Activated CD4-positive, CD25-positive, alpha-beta regulatory T cell (primary cell): Measurements from ENCODE around the gene TOR3A.
"Not testable (repeated sequence)": the region's sequence is repeated elsewhere in the genome, so short reads cannot be mapped to it uniquely, and the experiment has no call there.

ENCODE experiments used
- DNase-seq, 4 experiments: peaks; one replicate each; lab custom pipeline; 2025; lab: John Stamatoyannopoulos, UW

The TOR3A gene, protein sequence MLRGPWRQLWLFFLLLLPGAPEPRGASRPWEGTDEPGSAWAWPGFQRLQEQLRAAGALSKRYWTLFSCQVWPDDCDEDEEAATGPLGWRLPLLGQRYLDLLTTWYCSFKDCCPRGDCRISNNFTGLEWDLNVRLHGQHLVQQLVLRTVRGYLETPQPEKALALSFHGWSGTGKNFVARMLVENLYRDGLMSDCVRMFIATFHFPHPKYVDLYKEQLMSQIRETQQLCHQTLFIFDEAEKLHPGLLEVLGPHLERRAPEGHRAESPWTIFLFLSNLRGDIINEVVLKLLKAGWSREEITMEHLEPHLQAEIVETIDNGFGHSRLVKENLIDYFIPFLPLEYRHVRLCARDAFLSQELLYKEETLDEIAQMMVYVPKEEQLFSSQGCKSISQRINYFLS

DNA sequence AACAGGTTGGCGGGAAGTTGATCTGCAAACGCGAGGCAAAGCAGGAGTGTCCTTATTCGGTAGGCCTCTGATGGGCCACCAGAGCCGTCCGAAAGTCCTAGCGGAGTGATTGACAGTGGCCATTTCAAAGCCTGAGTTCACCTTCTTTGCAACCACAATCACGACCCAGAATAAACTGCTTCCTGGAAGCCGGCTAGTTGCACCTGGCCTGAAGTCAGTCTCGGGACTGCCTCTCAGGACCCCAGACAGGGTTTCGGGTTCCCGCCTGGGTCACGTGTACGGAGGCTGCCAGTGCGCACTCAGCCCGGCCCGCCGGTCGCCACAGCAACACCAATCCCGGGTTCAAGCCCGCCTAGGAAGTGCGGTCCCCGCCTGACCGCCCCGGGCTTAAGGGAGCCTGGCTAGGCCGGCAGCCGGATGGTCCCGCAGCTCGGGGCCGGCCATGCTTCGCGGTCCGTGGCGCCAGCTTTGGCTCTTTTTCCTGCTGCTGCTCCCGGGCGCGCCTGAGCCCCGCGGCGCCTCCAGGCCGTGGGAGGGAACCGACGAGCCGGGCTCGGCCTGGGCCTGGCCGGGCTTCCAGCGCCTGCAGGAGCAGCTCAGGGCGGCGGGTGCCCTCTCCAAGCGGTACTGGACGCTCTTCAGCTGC, at the start of gene TOR3A:
Gene TOR3A, plus strand, starts transcription at position 384 of the 646 bp plus-strand sequence. Its CDS starts 59 bp downstream, at position 443.
- peak; percentile 46 to 59 (median 48) for DNase-seq

GRCh38 chr1:179034720-179035119, 47.1 kb upstream of the TOR3A start:
- DNase-seq, result no peak

- no peak for DNase-seq
Measured at GRCh38 chr1:179036844-179037465, 44.9 kb upstream of the TOR3A start.

- DNase-seq, result no peak
Measured at GRCh38 chr1:179038528-179039281, 43.2 kb upstream of the TOR3A start.

GRCh38 chr1:179039502-179040174, 42.2 kb upstream of the TOR3A start:
- DNase-seq, result not testable (repeated sequence)

DNA sequence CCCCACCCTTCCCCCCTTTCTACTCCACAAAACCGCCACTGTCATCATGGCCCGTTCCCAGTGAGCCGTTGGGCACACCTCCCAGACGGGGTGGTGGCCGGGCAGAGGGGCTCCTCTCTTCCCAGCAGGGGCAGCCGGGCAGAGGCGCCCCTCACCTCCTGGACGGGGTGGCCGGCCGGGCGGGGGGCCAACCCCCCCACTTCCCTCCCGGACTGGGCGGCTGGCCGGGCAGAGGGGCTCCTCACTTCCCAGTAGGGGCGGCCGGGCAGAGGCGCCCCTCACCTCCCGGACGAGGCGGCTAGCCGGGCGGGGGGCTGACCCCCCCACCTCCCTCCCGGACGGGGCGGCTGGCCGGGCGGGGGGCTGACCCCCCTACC, 41.7 kb upstream of the TOR3A start:
- not testable (repeated sequence) for DNase-seq

DNA sequence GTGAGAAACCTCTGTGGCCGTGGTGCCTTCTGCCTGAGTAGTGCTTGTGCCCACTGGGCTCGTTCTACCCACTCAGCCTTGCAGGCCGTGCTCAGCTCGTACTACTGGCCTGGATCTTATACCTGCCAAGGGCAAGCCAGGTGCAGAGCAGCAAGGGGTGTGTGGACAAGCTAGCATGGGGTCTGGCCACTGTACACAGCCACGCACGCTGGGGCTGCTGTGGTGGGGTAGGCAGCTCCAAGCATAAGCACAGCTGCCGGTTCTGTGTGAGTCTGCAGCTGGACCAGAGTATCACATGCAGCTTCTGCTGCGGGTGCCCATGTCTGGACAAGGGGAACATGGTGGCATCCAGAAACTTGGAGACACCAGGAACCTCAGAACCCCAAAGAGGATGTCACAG, 39.8 kb upstream of the TOR3A start:
- DNase-seq, result no peak

DNA sequence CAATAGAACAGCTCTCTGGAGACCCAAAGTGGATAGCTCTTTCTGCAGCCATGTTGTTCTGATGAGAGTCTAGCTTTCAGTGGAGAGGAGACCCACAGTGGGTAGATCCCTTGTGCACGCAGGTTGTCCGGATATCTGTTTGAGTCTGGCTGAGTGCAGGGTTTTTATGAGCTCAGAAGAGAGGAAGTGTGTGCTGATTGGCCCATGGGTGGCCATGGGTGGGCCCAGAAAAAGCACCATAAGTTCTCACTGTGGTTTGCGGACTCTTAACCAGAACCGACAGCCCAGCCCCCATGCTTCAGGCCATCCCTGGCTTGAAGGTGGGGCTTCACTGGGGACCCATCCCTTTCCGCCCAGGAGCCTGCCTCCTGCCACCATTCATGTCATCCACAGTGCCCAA, 39.2 kb upstream of the TOR3A start:
- DNase-seq, result no peak

DNA sequence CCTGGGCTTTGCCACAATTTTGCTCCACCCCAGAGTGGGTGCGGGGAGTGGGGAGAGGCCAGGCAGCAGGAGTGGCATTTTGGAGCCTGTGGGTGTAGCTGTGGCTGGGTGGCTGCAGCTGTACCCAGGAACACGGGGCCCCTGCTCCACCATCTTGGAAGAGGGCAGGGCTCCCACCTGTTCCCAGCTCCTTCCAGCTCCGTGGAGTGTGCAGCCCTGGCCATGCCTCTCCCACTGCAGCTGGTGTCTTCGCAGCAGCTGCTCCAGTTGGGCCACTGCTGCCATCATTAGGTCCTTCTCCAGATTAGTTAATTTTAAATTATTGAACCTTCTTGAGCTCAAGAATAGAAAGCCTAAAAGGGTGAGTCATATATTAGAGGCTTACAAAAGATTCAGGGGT, 38.6 kb upstream of the TOR3A start:
- no peak for DNase-seq

GRCh38 chr1:179043907-179044306, 38.0 kb upstream of the TOR3A start:
- DNase-seq, result no peak

DNA sequence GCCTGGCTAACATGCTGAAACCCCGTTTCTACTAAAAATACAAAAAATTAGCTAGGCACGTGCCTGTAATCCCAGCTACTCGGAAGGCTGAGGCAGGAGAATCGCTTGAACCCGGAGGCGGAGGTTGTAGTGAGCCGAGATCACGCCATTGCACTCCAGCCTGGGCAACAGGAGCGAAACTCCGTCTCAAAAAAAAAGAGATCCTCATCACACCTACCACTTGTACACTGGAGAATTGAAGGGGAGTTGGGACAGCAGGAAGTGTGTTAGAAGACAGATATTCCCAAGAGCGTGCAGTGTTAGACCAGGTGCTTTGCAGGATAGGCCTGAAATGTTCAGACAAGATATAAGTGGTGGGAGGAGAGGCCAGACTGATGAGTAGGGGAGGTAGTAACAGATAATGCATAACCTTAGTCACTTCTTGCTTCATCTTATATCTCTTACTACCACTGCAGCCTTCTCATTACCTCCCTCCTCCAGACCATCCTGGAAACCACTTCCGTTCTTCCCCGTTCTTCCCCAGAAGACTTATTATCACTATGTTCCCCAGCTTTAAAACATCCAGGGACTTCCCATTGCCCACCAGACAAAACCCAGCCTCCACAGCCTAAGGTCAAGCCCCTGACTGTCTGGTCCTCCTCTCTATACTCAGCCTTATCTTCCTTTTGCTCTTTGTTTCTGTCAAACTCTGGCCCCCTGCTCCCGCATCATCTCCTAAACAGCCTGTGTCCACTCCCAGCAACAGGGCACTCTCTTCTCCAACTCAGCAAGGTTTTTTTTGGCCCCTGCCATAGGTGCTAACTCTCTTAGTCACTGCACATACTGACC, 34.8 kb upstream of the TOR3A start:
- no peak for DNase-seq

- DNase-seq, result no peak
Measured at GRCh38 chr1:179047636-179047997, 34.3 kb upstream of the TOR3A start.

DNA sequence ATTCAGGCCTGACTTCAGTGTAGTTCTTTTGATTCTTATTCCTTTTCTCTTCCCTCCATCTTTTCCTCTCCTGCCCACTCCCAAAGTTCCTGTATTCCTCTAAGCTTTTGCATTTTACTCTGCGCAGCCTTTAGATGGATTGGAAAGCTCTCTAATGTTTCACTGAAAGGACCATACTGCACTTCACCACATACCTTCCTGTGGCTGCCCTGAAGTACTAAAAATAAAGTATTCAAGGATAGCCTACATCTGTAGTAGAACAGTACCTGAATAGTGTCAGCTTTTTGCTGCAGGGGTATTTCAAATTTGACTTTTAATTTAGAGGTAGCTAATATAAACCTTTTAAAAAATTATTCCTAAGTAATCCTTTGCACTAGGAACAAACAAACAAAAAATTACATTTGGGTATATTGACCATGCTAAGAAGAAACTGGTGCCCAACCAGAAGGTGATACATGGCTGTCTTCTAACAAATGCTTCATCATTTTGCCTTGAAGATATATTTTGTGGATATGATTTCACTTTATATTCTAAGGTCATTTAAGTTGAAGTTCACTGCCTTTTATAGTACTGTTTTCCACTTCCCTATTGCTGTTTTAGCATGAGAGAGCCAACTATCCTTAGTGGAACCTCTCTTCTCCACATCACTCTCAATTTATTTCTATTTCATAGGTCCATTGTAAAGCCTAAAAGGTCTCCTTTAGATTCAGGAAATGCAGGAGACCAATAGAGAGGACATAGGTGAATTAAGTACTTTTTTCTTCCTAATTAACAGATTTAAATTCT, 33.3 kb upstream of the TOR3A start:
- no peak for DNase-seq

GRCh38 chr1:179052776-179053175, 29.1 kb upstream of the TOR3A start:
- no peak for DNase-seq

DNA sequence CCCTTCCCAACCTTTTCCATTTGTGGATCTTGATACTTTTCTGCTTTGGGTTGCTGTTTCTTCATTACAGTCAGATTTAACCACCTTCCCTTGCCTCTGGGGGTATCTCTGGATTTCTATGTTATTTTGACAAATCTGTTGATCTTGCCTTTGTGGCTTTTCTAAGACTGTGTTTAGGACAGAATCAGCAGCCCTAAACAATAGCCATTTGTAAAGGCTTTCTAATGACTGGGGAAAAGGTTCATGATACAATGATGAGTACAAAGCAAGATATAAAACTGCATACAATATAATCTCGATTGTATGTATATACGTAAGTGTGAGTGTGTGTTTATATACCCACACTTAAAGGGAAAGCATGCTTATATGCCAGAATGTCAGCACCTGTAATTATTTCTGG, 28.4 kb upstream of the TOR3A start:
- no peak for DNase-seq

DNA sequence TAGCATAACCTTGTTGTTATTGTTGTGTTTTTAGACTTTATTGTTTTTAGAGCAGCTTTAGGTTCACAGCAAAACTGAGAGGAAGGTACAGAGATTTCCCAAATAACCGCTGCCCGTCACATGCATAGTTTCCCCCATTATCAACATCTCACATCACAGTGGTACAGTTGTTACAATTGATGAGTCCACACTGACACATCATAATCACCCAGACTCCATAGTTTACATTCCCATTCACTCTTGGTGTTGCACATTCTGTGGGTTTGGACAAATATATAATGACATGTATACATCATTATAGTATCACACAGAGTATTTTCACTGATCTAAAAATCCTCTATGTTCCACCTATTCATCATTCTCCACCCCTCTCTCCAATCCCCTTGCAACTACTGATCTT, 25.9 kb upstream of the TOR3A start:
- no peak for DNase-seq

DNA sequence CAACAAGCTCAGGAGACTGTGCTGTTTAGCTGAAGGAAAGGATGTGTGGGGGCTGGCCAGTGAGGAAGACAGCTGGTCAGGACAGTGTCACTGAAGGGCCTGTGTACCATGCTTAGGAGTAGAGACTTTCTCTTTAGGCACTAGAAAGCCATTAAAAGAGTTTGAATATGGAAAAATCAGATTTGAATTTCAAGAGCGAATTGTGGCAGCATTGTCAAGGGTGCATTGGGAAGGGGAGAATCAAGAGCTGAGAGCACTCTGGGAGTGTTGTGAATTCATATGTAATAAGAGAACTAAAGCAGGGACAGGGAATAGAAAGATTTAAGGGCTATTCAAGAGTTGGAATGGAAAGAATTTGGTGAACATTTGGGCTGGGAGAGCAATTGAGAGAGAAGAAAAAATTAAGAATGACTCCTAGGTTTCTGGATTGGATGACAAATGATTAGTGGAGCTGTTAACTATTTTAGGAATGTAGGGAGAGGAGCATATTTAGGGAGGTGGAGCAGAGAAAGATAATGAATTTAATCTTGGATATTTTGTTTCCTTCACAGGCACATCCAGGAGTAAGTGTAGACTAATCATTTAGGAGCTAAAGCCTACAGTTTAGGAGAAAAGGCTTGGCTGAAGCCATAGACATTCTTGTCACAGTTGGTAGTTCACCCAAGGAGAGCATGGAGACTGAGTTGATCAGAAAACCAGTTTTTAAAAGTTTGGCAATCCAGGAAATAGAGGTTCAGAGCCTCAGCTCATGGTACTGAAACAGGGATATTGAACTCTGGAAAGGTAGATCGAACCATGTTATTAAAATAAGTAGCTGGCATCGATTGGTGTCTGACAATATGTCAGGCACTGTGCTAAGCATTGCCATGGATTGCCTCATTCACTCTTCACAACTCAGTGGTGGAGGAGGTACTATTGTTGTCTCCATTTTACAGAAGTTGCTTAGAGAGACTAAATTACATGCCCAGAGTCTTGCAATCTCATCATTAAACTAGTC, 23.1 kb upstream of the TOR3A start:
- DNase-seq, result no peak

GRCh38 chr1:179061360-179062282, 20.2 kb upstream of the TOR3A start:
- DNase-seq, result no peak
